ENCODE measurements around the gene ZFYVE28.
"Not testable (repeated sequence)": the region's sequence is repeated elsewhere in the genome, so short reads cannot be mapped to it uniquely, and the experiment has no call there.

Gene ZFYVE28

DNA sequence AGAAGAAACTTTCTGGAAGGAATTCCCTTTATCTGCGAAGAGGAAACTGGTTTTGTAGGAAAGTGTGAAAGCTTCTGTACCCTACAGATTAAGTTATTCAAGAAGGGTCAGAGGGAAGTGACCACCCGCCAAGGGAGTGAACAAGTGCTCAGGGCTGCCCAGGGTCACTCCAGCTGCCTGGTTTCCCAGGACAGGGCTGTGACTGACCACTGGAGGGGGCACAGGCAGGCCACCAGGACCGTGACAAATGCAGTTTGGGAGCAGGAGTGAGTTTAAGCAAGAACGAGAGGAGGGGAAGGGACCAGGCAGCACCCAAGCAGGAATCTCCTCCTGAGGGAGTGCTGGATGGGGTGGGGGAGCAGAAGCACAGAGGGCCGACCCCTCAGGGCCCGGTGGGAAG is 34.2 kb downstream of the ZFYVE28 start:
- TF ChIP-seq, protein P1, sequence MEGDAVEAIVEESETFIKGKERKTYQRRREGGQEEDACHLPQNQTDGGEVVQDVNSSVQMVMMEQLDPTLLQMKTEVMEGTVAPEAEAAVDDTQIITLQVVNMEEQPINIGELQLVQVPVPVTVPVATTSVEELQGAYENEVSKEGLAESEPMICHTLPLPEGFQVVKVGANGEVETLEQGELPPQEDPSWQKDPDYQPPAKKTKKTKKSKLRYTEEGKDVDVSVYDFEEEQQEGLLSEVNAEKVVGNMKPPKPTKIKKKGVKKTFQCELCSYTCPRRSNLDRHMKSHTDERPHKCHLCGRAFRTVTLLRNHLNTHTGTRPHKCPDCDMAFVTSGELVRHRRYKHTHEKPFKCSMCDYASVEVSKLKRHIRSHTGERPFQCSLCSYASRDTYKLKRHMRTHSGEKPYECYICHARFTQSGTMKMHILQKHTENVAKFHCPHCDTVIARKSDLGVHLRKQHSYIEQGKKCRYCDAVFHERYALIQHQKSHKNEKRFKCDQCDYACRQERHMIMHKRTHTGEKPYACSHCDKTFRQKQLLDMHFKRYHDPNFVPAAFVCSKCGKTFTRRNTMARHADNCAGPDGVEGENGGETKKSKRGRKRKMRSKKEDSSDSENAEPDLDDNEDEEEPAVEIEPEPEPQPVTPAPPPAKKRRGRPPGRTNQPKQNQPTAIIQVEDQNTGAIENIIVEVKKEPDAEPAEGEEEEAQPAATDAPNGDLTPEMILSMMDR (IDR thresholded peaks at IDR 0.05; ENCODE audit: extremely low read depth, insufficient read depth, missing control alignments): no peak
- no peak for DNase-seq (ENCODE audit: low spot score)
- in situ Hi-C loops (cut with MboI; ENCODE audit: low pct_unique_long_range_greater_than_20kb, low sequenced_read_pairs, unreplicated experiment): no loop called here

DNA sequence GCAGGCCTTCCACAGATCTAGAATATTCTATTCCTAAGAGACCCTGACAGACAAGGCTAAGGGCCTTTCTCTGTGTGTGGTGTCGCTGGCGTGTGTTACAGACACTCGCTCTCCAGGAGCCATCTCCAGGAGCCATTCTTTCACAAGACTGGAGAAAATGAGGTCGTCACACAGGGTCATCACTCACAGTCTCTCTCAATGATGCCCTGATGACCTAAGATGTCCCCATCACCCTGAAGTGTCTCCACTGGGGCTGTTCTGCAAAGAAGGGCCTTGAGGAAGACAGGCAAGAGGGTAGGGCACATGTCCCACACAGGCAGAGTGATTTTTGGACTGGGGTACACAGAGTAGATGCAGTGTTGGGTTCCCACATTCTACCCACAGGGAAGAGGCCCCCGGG is 34.7 kb downstream of the ZFYVE28 start:
- in situ Hi-C loops (cut with MboI; ENCODE audit: low pct_unique_long_range_greater_than_20kb, low sequenced_read_pairs, unreplicated experiment): no loop called here
- DNase-seq (ENCODE audit: low spot score): no peak
- TF ChIP-seq, protein P1 (IDR thresholded peaks at IDR 0.05; ENCODE audit: extremely low read depth, insufficient read depth, missing control alignments): no peak

DNA sequence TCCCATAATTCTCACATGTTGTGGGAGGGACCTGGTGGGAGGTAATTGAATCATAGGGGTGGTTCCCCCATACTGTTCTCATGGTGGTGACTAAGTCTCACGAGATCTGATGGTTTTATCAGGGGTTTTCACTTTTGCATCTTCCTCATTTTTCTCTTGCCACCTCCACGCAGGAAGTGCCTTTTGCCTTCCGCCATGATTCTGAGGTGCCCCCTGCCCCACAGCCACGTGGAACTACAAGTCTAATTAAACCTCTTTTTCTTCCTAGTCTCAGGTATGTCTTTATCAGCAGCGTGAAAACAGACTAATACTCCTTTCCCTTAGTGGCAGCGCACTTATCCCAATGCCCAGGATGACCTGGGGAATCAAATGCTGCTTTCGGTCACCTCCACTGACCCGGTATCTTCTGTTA is 35.2 kb downstream of the ZFYVE28 start:
- in situ Hi-C loops (cut with MboI; ENCODE audit: low pct_unique_long_range_greater_than_20kb, low sequenced_read_pairs, unreplicated experiment); DNase-seq (ENCODE audit: low spot score): not testable (repeated sequence)

DNA sequence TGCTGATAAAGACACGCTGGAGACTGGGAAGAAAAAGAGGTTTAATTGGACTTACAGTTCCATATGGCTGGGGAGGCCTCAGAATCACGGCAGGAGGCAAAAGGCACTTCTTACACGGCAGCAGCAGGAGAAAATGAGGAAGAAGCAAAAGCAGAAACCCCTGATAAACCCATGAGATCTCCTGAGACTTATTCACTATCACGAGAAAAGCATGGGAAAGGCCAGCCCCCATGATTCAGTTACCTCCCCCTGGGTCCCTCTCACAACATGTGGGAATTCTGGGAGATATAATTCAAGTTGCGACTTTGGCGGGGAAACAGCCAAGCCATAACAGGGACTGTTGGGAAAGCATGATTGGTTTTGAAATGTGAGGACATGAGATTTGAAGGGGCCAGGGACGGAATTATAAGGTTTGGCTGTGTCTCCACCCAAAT is 35.7 kb downstream of the ZFYVE28 start:
- in situ Hi-C loops (cut with MboI; ENCODE audit: low pct_unique_long_range_greater_than_20kb, low sequenced_read_pairs, unreplicated experiment); DNase-seq (ENCODE audit: low spot score): not testable (repeated sequence)

DNA sequence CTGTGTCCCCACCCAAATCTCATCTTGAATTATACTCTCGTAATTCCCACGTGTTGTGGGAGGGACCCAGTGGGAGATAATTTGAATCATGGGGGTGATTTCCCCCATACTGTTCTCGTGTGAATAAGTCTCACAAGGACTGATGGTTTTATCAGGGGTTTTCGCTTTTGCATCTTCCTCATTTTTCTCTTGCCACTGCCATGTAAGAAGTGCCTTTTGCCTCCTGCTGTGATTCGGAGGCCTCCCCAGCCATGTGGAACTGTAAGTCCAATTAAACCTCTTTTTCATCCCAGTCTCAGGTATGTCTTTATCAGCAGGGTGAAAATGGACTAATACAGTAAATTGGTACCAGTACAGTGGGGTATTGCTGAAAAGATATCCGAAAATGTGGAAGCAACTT is 37.9 kb downstream of the ZFYVE28 start:
- DNase-seq (ENCODE audit: low spot score); in situ Hi-C loops (cut with MboI; ENCODE audit: low pct_unique_long_range_greater_than_20kb, low sequenced_read_pairs, unreplicated experiment): not testable (repeated sequence)

DNA sequence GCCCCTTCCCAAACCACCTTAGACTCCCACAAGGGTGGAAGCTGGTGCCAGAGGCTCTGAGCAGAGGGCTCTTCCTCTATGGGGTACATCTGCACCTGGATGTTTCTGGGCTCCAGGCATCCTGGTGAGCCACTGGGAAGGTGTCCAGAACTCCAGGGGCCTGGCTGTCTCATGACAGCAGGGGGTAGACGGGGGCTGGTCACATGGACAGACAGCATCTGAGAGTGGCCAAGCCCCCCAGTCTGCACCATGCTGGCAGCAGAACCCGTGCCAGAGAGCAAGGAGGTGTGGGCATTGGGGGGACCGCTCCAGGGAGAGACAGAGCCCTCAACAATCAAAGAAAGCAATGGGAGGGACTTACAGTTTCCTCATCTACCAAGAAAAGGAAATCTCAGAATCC is 39.5 kb downstream of the ZFYVE28 start:
- TF ChIP-seq, protein P1 (IDR thresholded peaks at IDR 0.05; ENCODE audit: extremely low read depth, insufficient read depth, missing control alignments): no peak

DNA sequence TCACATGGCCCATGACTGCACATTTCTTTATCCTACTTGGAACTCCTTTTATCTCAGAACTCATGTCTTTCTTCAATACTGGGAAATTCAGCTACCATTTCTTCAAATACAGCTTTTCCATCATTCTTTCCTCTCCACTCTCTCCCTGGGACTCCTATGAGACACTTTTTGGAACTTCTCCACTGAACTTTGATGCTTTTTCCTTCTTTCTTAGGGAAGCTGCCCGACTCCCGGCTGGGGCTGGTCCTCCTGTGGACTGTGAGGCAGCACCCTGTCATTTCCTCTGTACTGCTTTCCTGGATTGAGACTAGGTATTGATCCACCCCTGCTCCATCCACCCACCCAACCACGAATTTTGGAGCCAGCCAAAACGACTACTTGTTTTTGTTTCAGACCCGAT is 40.0 kb downstream of the ZFYVE28 start:
- in situ Hi-C loops (cut with MboI; ENCODE audit: low pct_unique_long_range_greater_than_20kb, low sequenced_read_pairs, unreplicated experiment): no loop called here

More for the DNA sequence above, 39.5 kb downstream of the ZFYVE28 start:
- DNase-seq (ENCODE audit: low spot score): no peak
- in situ Hi-C loops (cut with MboI; ENCODE audit: low pct_unique_long_range_greater_than_20kb, low sequenced_read_pairs, unreplicated experiment): no loop called here

DNA sequence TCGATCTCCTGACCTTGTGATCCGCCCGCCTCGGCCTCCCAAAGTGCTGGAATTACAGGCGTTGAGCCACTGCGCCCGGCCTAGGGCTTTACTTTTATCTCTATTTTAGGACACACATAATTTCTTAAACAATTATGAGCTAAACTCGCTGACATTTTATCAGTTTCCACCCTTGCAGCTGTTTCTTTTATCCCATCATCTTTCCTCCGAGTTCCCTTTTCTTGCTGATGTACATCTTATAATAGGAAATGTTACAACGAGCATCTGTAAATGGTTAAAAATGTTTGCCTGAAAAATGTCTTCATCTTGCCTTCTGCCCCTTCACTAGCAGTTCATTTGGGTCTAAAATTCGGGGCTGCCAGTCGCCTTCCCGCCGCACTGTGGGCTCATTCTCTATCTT is 41.2 kb downstream of the ZFYVE28 start:
- DNase-seq (ENCODE audit: low spot score): no peak
- TF ChIP-seq, protein P1 (IDR thresholded peaks at IDR 0.05; ENCODE audit: extremely low read depth, insufficient read depth, missing control alignments): no peak
- in situ Hi-C loops (cut with MboI; ENCODE audit: low pct_unique_long_range_greater_than_20kb, low sequenced_read_pairs, unreplicated experiment): no loop called here

More for the DNA sequence above, 40.0 kb downstream of the ZFYVE28 start:
- no peak for DNase-seq (ENCODE audit: low spot score)
- TF ChIP-seq, protein P1 (IDR thresholded peaks at IDR 0.05; ENCODE audit: extremely low read depth, insufficient read depth, missing control alignments): no peak

Measured in GM13977 (cell line).